SU-DHL-6 (cell line): ENCODE results near the gene VASN.

Experiments used
- H2AFZ ChIP-seq: fragments of 200-600 bp; sonication (generic); 2 replicates; pipeline ENCODE4 v1.6.1; 2014; ENCODE audit warnings: low read depth, mild to moderate bottlenecking, moderate library complexity, mixed read lengths, antibody characterized with exemption, low read length; ENCODE audit not compliant: severe bottlenecking
- H3F3A ChIP-seq: fragments of 200-600 bp; shearing (Covaris generic); 2 replicates; pipeline ENCODE4 v1.6.0; 2016; ENCODE audit warnings: antibody characterized with exemption, mild to moderate bottlenecking; ENCODE audit not compliant: insufficient read depth
- H3K27ac ChIP-seq: fragments of 200-600 bp; sonication (generic); 2 replicates; pipeline ENCODE4 v1.5.1; 2016; ENCODE audit warnings: low read depth, mild to moderate bottlenecking, low read length, moderate library complexity, mixed read lengths
- H3K27me3 ChIP-seq: fragments of 200-600 bp; sonication (generic), shearing (Covaris generic); 2 replicates; pipeline ENCODE4 v1.6.0; 2014; ENCODE audit warnings: mild to moderate bottlenecking, low read length
- H3K36me3 ChIP-seq: fragments of 200-600 bp; sonication (generic); 2 replicates; pipeline ENCODE4 v1.6.1; 2014; ENCODE audit warnings: mild to moderate bottlenecking, low read length, mixed read lengths
- H3K4me2 ChIP-seq: fragments of 300-600, 200-600 bp; shearing (Covaris generic), sonication (generic); 2 replicates; pipeline ENCODE4 v1.6.0; 2014; ENCODE audit warnings: low read length, low read depth, mild to moderate bottlenecking; ENCODE audit not compliant: poor library complexity, severe bottlenecking
- H3K4me3 ChIP-seq: fragments of 200-600 bp; sonication (generic); 2 replicates; pipeline ENCODE4 v1.5.1; 2014; ENCODE audit warnings: antibody characterized with exemption, low read length, mild to moderate bottlenecking, mixed read lengths; ENCODE audit not compliant: insufficient read depth, poor library complexity, severe bottlenecking
- H3K79me2 ChIP-seq: fragments of 200-600 bp; sonication (generic); 2 replicates; pipeline ENCODE4 v1.6.1; 2014; ENCODE audit warnings: mild to moderate bottlenecking, low read length, moderate library complexity; ENCODE audit not compliant: insufficient read depth
- H3K9ac ChIP-seq: fragments of 200-600 bp; sonication (generic); 2 replicates; pipeline ENCODE4 v1.7.0; 2014; ENCODE audit warnings: mild to moderate bottlenecking, low read length
- H3K9me2 ChIP-seq: fragments of 200-600 bp; sonication (generic); replicated peaks from 2 replicates; pipeline ENCODE4 v1.6.1; 2014; ENCODE audit warnings: low read length; ENCODE audit not compliant: insufficient read depth
- H3K9me3 ChIP-seq: fragments of 200-600 bp; sonication (generic); 2 replicates; pipeline ENCODE4 v1.6.1; 2014; ENCODE audit warnings: low read length, mixed read lengths; ENCODE audit not compliant: insufficient read depth
- H4K20me1 ChIP-seq: fragments of 200-600 bp; sonication (generic); 2 replicates; pipeline ENCODE4 v1.6.1; 2014; ENCODE audit warnings: low read depth, mild to moderate bottlenecking, antibody characterized with exemption, low read length, moderate library complexity, mixed read lengths
- CTCF ChIP-seq: fragments of 200-600 bp; sonication (generic); IDR thresholded peaks from one replicate; pipeline ENCODE4 v1.5.1; 2017; ENCODE audit warnings: antibody characterized with exemption, mild to moderate bottlenecking, low read length, moderate library complexity; ENCODE audit not compliant: insufficient read depth, poor library complexity, severe bottlenecking
- EZH2phosphoT487 ChIP-seq: fragments of 200-600 bp; sonication (generic), shearing (Covaris generic); conservative IDR thresholded peaks from 2 replicates; pipeline ENCODE4 v1.6.1; 2018; ENCODE audit warnings: mild to moderate bottlenecking, antibody characterized with exemption, low read length, moderate library complexity, mixed read lengths

VASN gene

GRCh38 chr16:4351880-4352279 lies 19.8 kb upstream of the VASN start:
- Histone ChIP-seq H3K79me2 (peaks cover 42% of the 10 kb centered on the region), H2AFZ (peak overlapping the region; percentile 64), H3K36me3 (no peaks in the 10 kb centered on the region), H3K27ac (peak overlapping the region; percentile 36), H4K20me1 (no peaks in the 10 kb centered on the region), H3K9me2 (no peaks in the 10 kb centered on the region), H3K27me3 (no peaks in the 10 kb centered on the region), H3K9me3 (no peaks in the 10 kb centered on the region), H3K4me2 (peak overlapping the region; percentile 50), H3K4me3 (no peak overlapping the region), H3F3A (0 out of 2 replicates have a peak, but pooled peaks cover 4% of the 10 kb centered on the region), H3K9ac (peak overlapping the region; percentile 85)
- TF ChIP-seq CTCF (no peak), EZH2phosphoT487 (no peak)

- H3K9me3 ChIP-seq: no peaks in the 10 kb centered on the region
- H3K9me2 ChIP-seq: no peaks in the 10 kb centered on the region
- 0 out of 2 replicates have a peak, but pooled peaks cover 4% of the 10 kb centered on the region for H3F3A ChIP-seq
- H3K9ac ChIP-seq: no peak overlapping the region
- H3K27ac ChIP-seq: no peak overlapping the region
- no peak overlapping the region for H3K4me2 ChIP-seq
- no peak overlapping the region for H3K4me3 ChIP-seq
- no peak overlapping the region for H2AFZ ChIP-seq
- no peaks in the 10 kb centered on the region for H3K36me3 ChIP-seq
- peaks cover 32% of the 10 kb centered on the region for H3K79me2 ChIP-seq
- H3K27me3 ChIP-seq: no peaks in the 10 kb centered on the region
- H4K20me1 ChIP-seq: no peaks in the 10 kb centered on the region
- no peak for TF ChIP-seq CTCF
- TF ChIP-seq EZH2phosphoT487: no peak
Measured at GRCh38 chr16:4352843-4353242, 18.8 kb upstream of the VASN start.

GRCh38 chr16:4353675-4354074 lies 18.0 kb upstream of the VASN start:
- no peak overlapping the region for H3K9ac ChIP-seq
- H3K27me3 ChIP-seq: no peaks in the 10 kb centered on the region
- H3K9me2 ChIP-seq: no peaks in the 10 kb centered on the region
- no peaks in the 10 kb centered on the region for H3K9me3 ChIP-seq
- H3K4me2 ChIP-seq: no peak overlapping the region
- 0 out of 2 replicates have a peak, but pooled peaks cover 4% of the 10 kb centered on the region for H3F3A ChIP-seq
- H3K79me2 ChIP-seq: peaks cover 24% of the 10 kb centered on the region
- H3K36me3 ChIP-seq: peaks cover 3% of the 10 kb centered on the region; the same call in 1 of the 2 replicates
- H2AFZ ChIP-seq: no peak overlapping the region
- no peak overlapping the region for H3K4me3 ChIP-seq
- no peak overlapping the region for H3K27ac ChIP-seq
- no peaks in the 10 kb centered on the region for H4K20me1 ChIP-seq
- TF ChIP-seq EZH2phosphoT487 (no peak), CTCF (no peak)
